CD4-positive, alpha-beta T cell treated with Interferon alpha-2 for 1 hour (primary cell): ENCODE data around the gene TMEM35A.
"Not testable (repeated sequence)": the region's sequence is repeated elsewhere in the genome, so short reads cannot be mapped to it uniquely, and the experiment has no call there.

Source experiments
- DNase-seq, 2 donors: peaks; one replicate each; pipeline ENCODE4 v3.0.0-alpha.2; 2020 to 2022

Gene TMEM35A

GRCh38 chrX:101078716-101079598 lies at the start of gene TMEM35A:
TSS of gene TMEM35A (plus strand) at chrX:101078879. CDS start at chrX:101079003, 124 bp downstream.
- DNase-seq, result no peak

GRCh38 chrX:101029665-101030064 lies 49.0 kb upstream of the TMEM35A start:
- no peak for DNase-seq

GRCh38 chrX:101037231-101037630 lies 41.4 kb upstream of the TMEM35A start:
- no peak for DNase-seq

GRCh38 chrX:101040197-101040596 lies 38.5 kb upstream of the TMEM35A start:
- DNase-seq, result no peak

GRCh38 chrX:101051153-101051548 lies 27.5 kb upstream of the TMEM35A start:
- DNase-seq, result no peak

- peak; percentile 81 to 83 for DNase-seq
Measured at GRCh38 chrX:101051549-101052302, 27.0 kb upstream of the TMEM35A start, which contains the start of gene TRMT2B. TSS of gene TRMT2B (minus strand) at chrX:101052111. CDS start at chrX:101042289, 9,822 bp downstream.

GRCh38 chrX:101056551-101056950 lies 22.1 kb upstream of the TMEM35A start:
- DNase-seq, result not testable (repeated sequence)

GRCh38 chrX:101057093-101057714 lies 21.5 kb upstream of the TMEM35A start:
- no peak for DNase-seq

GRCh38 chrX:101062176-101062575 lies 16.5 kb upstream of the TMEM35A start:
- DNase-seq, result no peak

- no peak for DNase-seq
Measured at GRCh38 chrX:101071582-101071981, 7.1 kb upstream of the TMEM35A start.

- no peak for DNase-seq
Measured at GRCh38 chrX:101079736-101080270, 1.1 kb downstream of the TMEM35A start.

- DNase-seq, result no peak
Measured at GRCh38 chrX:101080326-101081124, 1.8 kb downstream of the TMEM35A start.

GRCh38 chrX:101081231-101081630 lies 2.6 kb downstream of the TMEM35A start:
- DNase-seq, result no peak

GRCh38 chrX:101091817-101092216 lies 13.1 kb downstream of the TMEM35A start:
- DNase-seq, result no peak

- peak; percentile 95 to 96 for DNase-seq
Measured at GRCh38 chrX:101097546-101098453, 19.1 kb downstream of the TMEM35A start, which contains the start of gene CENPI. TSS of gene CENPI (plus strand) at chrX:101098204. CDS start at chrX:101101071, 2,867 bp downstream.

GRCh38 chrX:101108284-101108683 lies 29.6 kb downstream of the TMEM35A start:
- DNase-seq, result no peak

GRCh38 chrX:101117701-101118100 lies 39.0 kb downstream of the TMEM35A start:
- no peak for DNase-seq

- DNase-seq, result no peak
Measured at GRCh38 chrX:101136235-101136634, 57.6 kb downstream of the TMEM35A start.
